ENCODE data around the gene CRACR2A.

GRCh38 chr12:3685830-3686229 lies 67.1 kb downstream of the CRACR2A start:
- TF ChIP-seq CTCF (IDR thresholded peaks at IDR 0.05; ENCODE audit: insufficient read depth, low read length) = no peak
- TF ChIP-seq GABPA (IDR thresholded peaks at IDR 0.05; ENCODE audit: low read depth) = no peak
- TF ChIP-seq POLR2AphosphoS5 (IDR thresholded peaks at IDR 0.05; ENCODE audit: low read depth) = no peak
- TF ChIP-seq, protein P1, sequence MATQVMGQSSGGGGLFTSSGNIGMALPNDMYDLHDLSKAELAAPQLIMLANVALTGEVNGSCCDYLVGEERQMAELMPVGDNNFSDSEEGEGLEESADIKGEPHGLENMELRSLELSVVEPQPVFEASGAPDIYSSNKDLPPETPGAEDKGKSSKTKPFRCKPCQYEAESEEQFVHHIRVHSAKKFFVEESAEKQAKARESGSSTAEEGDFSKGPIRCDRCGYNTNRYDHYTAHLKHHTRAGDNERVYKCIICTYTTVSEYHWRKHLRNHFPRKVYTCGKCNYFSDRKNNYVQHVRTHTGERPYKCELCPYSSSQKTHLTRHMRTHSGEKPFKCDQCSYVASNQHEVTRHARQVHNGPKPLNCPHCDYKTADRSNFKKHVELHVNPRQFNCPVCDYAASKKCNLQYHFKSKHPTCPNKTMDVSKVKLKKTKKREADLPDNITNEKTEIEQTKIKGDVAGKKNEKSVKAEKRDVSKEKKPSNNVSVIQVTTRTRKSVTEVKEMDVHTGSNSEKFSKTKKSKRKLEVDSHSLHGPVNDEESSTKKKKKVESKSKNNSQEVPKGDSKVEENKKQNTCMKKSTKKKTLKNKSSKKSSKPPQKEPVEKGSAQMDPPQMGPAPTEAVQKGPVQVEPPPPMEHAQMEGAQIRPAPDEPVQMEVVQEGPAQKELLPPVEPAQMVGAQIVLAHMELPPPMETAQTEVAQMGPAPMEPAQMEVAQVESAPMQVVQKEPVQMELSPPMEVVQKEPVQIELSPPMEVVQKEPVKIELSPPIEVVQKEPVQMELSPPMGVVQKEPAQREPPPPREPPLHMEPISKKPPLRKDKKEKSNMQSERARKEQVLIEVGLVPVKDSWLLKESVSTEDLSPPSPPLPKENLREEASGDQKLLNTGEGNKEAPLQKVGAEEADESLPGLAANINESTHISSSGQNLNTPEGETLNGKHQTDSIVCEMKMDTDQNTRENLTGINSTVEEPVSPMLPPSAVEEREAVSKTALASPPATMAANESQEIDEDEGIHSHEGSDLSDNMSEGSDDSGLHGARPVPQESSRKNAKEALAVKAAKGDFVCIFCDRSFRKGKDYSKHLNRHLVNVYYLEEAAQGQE (IDR thresholded peaks at IDR 0.05; ENCODE audit: insufficient replicate concordance, low read depth) = no peak
